Heart right ventricle (tissue), 16 donors: ENCODE results near the gene PYCR2. TPM values are rescaled to one million over a fixed set of nuclear protein-coding genes. Genes with fewer than 3 reads are reported as not detected.

ENCODE experiments used
- ATAC-seq, 8 donors: fragments of 200-7000 bp; cut with Tn5 transposase; one replicate each; pipeline ENCODE4 v1.9.1; 2020; ENCODE audit warnings: mild to moderate bottlenecking in 8 of 8, moderate library complexity in 8 of 8, moderate number of reproducible peaks in 1 of 8
- DNase-seq, 2 donors: peaks; one replicate each; pipeline ENCODE4 v3.0.0-alpha.2; 2020
- H3K27ac ChIP-seq, 10 donors: fragments of 200-600 bp; sonication (generic) in 2 of 10; one replicate each; pipeline versions ENCODE4 v1.5.0 to v1.8.0; 2020 to 2022; ENCODE audit warnings: mild to moderate bottlenecking in 3 of 10
- H3K27me3 ChIP-seq, 7 donors: fragments of 200-600 bp; one replicate each; pipeline ENCODE4 v1.8.0; 2021 to 2022; ENCODE audit warnings: mild to moderate bottlenecking in 2 of 7
- H3K36me3 ChIP-seq, 9 donors: fragments of 200-600 bp; sonication (generic) in 1 of 9; one replicate each; pipeline versions ENCODE4 v1.5.0 to v1.8.0; 2020 to 2022; ENCODE audit warnings: mild to moderate bottlenecking in 2 of 9
- H3K4me1 ChIP-seq, 9 donors: fragments of 200-600 bp; sonication (generic) in 1 of 9; one replicate each; pipeline versions ENCODE4 v1.5.0 to v1.8.0; 2020 to 2022; ENCODE audit warnings: mild to moderate bottlenecking in 4 of 9
- H3K4me3 ChIP-seq, 10 donors: fragments of 200-600 bp; sonication (generic) in 2 of 10; one replicate each; pipeline versions ENCODE4 v1.5.0 to v1.8.0; 2020 to 2022; ENCODE audit warnings: mild to moderate bottlenecking in 7 of 10, moderate library complexity in 2 of 10
- H3K9me3 ChIP-seq, 11 donors: fragments of 200-600 bp in 10 of 11; sonication (generic) in 2 of 11; one replicate each; pipeline versions ENCODE4 v1.5.0 to v1.8.0; 2013 to 2022; ENCODE audit warnings: mild to moderate bottlenecking in 2 of 11, control low read depth in 1 of 11, moderate library complexity in 1 of 11
- WGBS, 2 donors: extraction: QIAGEN DNeasy Blood & Tissue Kit; methylation state at CpG; one replicate each; pipeline ENCODE4 v1.1.7; 2013; ENCODE audit warnings: inconsistent platforms in 1 of 2; 5-methylcytosine and 5-hydroxymethylcytosine counted together
- intact Hi-C, 10 donors: fragments of 100-400 bp; cut with DNase I; formaldehyde crosslinking; loops; one replicate each; pipeline versions ENCODE4 v1.11.1 to v1.14.2; 2022
- polyA plus RNA-seq, 2 donors: library from polyadenylated mRNA; stranded (reverse); fragments of 200-250 nt; gene quantifications; one replicate each; pipeline ENCODE4 v1.2.3, GENCODE V29; 2013
- total RNA-seq, 10 donors: library from RNA; stranded (reverse); fragmentation: NEBNext Ultra II Directional in 3 of 10; extraction: Animal tissue kit (Norgen Biotek cat#: 25700) in 3 of 10; gene quantifications; one replicate each; pipeline versions ENCODE4 v1.2.1 to v1.2.4, GENCODE V29; 2021 to 2023
- TF ChIP-seq, protein P1 (sequence below), 9 donors: fragments of 200-600 bp; sonication (generic) in 2 of 9; IDR thresholded peaks; one replicate each; pipeline versions ENCODE4 v1.5.0 to v1.8.0; 2021 to 2022; ENCODE audit warnings: antibody characterized with exemption in 9 of 9, mild to moderate bottlenecking in 5 of 9, moderate library complexity in 1 of 9
- donor health status: Arrhythmogenic right ventricular cardiomyopathy.
- donor health status: ischemic (EF 13 %, LVEDD 7.1; RV severe dilation, severe dysfunction).
- donor health status: healthy with polysubstance abuse.
- donor health status: DM: no; HTN: yes; CAD: no.
- donor health status: DM: no; HTN: no; CAD: no.
- donor health status: ischemic (EF 25% LVEDD 6.9; RV normal size, moderate dysfunction).
- donor health status: ischemic (EF 25% LVEDD 5.7; RV mildly dilated, moderate dysfunction).
- donor health status: healthy.
- donor health status: DM: yes; HTN: yes; CAD: no.
- donor health status: Ischemic cardiomyopathy.
- donor health status: ischemic (EF 35%, LVEDD 5.7; RV mildly dilated, moderate dysfunction).
- donor health status: nonischemic (EF 11% LVEDD 7.7; RV severe dilation, severe dysfunction).
- donor health status: DM: yes; HTN: yes; CAD: no.
- donor health status: PGD.
- donor health status: ischemic (EF 29% LVEDD 5.4; RV normal size, mild dysfunction).
- donor health status: nonischemic (EF 23%, LVEDD 6.1; RV moderate dilation, normal function).

PYCR2 gene
- total and polyA plus RNA-seq, 12 donors: 42.5 to 96.0 (median 62.7) TPM

DNA sequence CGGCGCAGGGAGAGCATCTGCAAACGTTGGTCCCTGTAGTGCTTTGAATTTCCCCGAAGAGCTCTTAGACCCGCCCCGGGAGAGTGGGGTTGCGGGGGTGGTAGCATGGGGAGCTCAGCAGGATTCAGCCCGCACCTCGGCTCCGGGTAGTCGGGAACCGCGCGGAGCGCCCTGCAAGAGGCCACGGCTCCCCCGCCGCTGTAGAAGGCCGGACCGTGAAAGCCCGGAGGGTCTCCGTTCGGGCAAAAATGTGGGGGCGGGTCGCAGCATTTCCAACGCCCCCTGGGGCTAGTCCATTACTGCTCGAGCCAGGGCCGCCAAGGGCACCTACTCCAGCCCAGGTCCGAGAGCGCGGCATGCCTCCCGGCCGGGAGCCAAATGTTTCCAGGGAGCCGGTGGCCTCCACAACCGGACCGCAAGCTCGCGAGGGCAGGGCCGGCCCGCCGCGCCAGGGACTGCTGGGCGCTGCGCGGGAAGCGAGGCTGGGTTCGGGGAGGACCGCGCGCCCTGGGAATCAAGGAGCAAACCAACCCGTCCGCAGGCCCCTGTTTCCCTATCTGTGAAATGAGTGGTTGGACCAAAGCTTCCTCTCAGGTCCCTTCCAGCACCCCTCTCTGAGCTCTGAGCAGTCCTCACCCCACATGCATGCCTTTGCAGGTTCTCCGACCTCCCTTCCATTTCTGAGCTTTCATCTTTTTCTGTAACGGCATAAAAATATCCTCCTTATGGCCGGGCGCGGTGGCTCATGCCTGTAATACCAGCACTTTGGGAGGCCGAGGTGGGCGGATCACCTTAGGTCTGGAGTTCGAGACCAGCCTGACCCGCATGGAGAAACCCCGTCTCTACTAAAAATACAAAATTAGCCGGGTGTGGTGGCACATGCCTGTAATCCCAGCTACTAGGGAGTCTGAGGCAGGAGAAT, 41.1 kb downstream of the PYCR2 start:
- DNase-seq: peak; percentile 52 to 68
- peaks cover 0 to 5% (median 0%) of the 10 kb centered on the region in 9 donors for H3K36me3 ChIP-seq
- no peaks in the 10 kb centered on the region for H3K9me3 ChIP-seq
- 6% methylated on average over 63 of the region's 63 CpGs for WGBS, 2 donors
- H3K27me3 ChIP-seq: no peaks in the 10 kb centered on the region
- peak overlapping the region; percentile 85 to 98 (median 95) for H3K27ac ChIP-seq
- intact Hi-C loops: loop anchor here in 3 of 10 donors (5.0 kb wide), 2 partner anchors 34 to 71 kb away; partner anchors contain the start of gene EPHX1 (in 2 of the 3)
- H3K4me3 ChIP-seq: peak overlapping the region; percentile 88 to 100 (median 98)
- peak; percentile 39 to 63 (median 46) for ATAC-seq
- TF ChIP-seq, protein P1, sequence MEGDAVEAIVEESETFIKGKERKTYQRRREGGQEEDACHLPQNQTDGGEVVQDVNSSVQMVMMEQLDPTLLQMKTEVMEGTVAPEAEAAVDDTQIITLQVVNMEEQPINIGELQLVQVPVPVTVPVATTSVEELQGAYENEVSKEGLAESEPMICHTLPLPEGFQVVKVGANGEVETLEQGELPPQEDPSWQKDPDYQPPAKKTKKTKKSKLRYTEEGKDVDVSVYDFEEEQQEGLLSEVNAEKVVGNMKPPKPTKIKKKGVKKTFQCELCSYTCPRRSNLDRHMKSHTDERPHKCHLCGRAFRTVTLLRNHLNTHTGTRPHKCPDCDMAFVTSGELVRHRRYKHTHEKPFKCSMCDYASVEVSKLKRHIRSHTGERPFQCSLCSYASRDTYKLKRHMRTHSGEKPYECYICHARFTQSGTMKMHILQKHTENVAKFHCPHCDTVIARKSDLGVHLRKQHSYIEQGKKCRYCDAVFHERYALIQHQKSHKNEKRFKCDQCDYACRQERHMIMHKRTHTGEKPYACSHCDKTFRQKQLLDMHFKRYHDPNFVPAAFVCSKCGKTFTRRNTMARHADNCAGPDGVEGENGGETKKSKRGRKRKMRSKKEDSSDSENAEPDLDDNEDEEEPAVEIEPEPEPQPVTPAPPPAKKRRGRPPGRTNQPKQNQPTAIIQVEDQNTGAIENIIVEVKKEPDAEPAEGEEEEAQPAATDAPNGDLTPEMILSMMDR (IDR thresholded peaks at IDR 0.05): peak in 2 of 9 donors; percentile 18 to 33
- peaks cover 23 to 51% (median 44%) of the 10 kb centered on the region in 9 donors for H3K4me1 ChIP-seq

DNA sequence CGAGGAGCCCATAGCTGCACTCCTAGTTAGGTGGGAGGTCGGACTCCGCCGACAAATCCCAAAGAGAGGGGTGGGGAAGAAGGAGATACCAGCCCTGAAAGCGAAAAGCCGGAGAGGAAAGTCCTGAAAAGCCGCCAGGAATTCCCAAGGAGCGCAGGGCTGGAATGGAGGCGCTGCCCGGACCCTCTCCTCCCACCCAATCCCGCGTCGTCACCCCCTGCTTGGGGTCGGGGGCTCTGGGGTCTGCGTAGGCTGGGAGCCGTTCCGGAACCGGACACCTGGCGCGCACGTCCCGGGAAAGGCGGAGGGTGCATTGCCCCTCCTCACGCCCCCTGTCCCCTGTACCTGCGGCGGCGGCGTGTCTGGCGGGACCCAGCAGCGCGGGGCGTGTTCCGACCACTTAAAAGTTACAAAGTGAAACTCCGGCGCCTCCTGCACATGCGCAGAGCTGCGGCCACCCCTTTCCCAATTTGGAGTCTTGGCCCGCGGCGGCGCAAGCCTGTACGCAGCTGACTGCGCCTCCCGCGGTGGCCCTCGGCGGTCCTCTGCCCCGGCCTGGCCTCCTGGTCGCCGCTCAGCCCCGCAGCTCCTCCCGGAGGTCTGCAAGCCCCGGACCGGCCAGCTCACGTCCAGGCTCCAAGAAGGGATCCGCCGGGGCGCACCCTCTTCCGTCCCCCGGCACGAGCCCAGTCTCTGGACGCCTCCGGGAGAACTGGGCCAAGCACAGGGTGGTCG, 41.9 kb downstream of the PYCR2 start, which contains the start of gene TMEM63A:
TSS of gene TMEM63A (minus strand) at position 422 of the 735 bp plus-strand sequence. CDS start 4,800 bp downstream, outside the sequence.
- Histone ChIP-seq H3K4me1 (peaks cover 27 to 59% (median 52%) of the 10 kb centered on the region in 9 donors), H3K4me3 (peak within 1 kb of the TSS; percentile 88 to 100 (median 98)), H3K27me3 (no peaks in the 10 kb centered on the region), H3K9me3 (no peaks in the 10 kb centered on the region), H3K27ac (peak within 1 kb of the TSS; percentile 85 to 98 (median 95)), H3K36me3 (peaks cover 0 to 11% (median 0%) of the 10 kb centered on the region in 9 donors)
- intact Hi-C loops: loop anchor here in 3 of 10 donors (2.0 to 5.0 kb wide), 3 partner anchors 35 to 71 kb away; partner anchors contain the start of gene EPHX1 (in 3 of the 3)
- DNase-seq (peak; percentile 94 to 97), ATAC-seq (peak; percentile 90 to 96 (median 95))
- TF ChIP-seq, protein P1 (IDR thresholded peaks at IDR 0.05): peak in 8 of 9 donors; percentile 22 to 64 (median 48)
- 0 to 1% methylated on average over 61 to 64 of the region's 64 CpGs for WGBS, 2 donors

DNA sequence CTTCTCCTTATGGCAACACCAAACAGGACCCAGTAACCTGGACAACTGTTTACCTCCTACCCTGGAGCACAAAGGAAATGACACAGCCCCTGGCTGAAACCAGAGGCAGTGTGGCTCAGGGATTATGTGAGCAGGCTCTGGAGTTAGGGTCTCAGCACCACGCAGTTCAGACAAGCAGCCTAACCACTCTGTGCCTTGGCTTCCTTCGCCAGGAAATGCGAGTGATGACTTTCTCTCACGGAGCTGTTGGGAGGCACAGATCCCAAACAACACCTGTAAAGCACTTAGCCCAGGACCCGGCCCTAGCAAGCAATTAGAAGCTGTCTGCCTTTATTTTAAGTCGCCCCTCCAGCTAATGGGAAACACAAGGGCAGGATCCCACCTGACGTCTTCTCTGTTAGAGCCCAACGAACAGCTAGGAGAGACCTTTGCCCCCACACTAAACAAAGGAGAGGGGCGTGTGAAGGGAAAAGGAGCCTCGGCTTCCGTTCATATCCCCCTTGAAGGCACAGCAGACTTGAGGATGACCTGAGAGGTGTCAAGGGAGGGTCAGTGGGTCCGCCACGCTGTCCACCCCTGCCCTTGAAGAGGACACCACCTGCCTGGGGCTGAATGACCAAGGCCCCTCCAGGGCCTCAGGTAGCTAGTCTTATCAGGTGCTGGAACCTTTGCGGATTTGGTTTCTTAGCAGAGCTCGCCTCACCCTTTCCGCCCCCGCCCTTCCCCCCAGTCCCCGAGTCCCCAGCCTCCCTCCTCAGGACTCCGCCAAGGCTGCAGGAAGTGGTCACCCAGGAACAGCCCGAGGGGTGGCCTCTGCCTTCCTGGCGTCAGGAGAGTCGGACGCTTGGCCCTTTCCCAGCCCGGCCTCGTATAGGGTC, 42.7 kb downstream of the PYCR2 start:
- TF ChIP-seq, protein P1 (IDR thresholded peaks at IDR 0.05): no peak
- Histone ChIP-seq H3K27me3 (no peaks in the 10 kb centered on the region), H3K27ac (peak overlapping the region; percentile 85 to 98 (median 95)), H3K4me1 (peaks cover 30 to 63% (median 59%) of the 10 kb centered on the region in 9 donors), H3K4me3 (peak overlapping the region; percentile 88 to 100 (median 98)), H3K9me3 (no peaks in the 10 kb centered on the region), H3K36me3 (peaks cover 0 to 19% (median 0%) of the 10 kb centered on the region in 9 donors)
- DNase-seq (peak; percentile 60 to 68), ATAC-seq (peak; percentile 41 to 72 (median 58))
- intact Hi-C loops: loop anchor here in 3 of 10 donors (2.0 to 5.0 kb wide), 3 partner anchors 36 to 71 kb away; partner anchors contain the start of gene EPHX1 (in 3 of the 3)
- 12 to 21% methylated on average over 25 of the region's 25 CpGs for WGBS, 2 donors
